ENCODE data around the gene POU2F1.

DNA sequence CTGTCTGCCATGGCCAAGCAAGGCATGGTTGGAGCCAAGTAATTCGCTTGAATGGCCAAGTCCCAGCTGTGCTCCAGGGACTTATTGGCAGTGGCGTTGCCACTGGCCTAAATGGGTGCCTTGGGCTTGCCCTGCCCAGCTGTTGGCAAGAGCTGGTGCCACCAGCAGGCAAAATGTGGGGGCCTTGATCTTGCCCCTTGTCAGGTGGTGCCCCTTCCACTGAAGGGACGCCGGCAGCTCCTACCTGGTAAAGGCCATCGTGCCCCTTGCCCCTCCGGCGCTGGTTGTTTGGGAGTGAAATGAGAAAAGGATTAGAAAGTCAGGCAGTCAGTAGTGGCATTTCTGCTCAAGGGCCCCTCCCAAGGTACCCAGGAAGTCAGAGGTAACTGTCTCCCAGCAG is 212.1 kb downstream of the POU2F1 start:
- TF ChIP-seq POLR2A (IDR thresholded peaks at IDR 0.05): no peak
- no peak for TF ChIP-seq CTCF (IDR thresholded peaks at IDR 0.05)

Data from tibial nerve (tissue), 3 donors.